ENCODE measurements around the gene CDK14.

DNA sequence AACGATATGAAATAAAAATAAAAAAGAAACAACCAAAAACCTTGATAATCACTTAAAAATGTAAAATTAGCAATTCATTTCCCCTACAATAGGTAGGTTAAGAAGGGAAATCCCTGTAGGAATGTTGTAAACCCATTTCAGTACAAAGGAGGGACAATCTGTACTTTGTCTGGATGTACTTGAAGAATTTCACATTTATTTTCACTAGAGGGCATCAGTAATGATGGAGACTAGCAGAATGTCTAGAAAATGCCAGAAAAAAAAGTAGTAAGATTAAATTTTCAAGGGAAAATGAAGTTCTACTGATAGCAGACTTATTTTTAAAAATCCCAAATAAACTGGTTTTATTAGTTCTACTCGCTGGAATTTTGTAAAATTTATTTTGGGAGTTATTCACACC lies 459.1 kb downstream of the CDK14 start:
- TF ChIP-seq CTCF (IDR thresholded peaks at IDR 0.05; ENCODE audit: extremely low read depth in 1 of 2, insufficient read depth in 1 of 2, low read depth in 1 of 2, low read length in 2 of 2) (no peak), EZH2 (IDR thresholded peaks at IDR 0.05; ENCODE audit: borderline replicate concordance, low read depth, low read length, severe bottlenecking) (no peak), POLR2A (IDR thresholded peaks at IDR 0.05; ENCODE audit: low read depth, low read length) (no peak)
